ENCODE data around the gene HK3.

DNA sequence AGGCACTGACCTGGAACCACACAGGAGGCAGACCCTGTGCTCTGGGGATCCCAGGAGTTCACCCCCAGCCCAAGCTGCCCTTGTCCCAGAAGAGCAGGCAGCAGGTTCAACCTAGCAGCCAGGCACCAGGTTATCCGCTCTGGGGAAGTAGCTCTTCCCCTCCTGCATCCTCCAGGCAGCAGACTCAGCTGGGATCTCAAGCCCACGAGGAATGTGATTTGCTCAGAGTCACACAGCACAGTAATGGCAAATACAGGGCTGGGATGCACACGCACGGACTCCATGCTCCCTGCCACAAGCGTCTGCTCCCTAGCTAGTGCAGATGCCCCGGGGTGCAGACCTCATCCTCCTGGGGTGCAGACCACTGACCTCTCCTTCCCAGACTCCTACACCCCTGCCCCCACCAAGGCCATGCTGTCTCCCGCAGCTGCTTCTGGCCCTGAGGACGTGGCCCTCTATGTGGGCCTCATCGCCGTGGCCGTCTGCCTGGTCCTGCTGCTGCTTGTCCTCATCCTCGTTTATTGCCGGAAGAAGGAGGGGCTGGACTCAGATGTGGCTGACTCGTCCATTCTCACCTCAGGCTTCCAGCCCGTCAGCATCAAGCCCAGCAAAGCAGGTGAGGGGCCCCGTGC is 25.5 kb downstream of the HK3 start:
- TF ChIP-seq POLR2A (IDR thresholded peaks at IDR 0.05): no peak
- TF ChIP-seq, protein P1, sequence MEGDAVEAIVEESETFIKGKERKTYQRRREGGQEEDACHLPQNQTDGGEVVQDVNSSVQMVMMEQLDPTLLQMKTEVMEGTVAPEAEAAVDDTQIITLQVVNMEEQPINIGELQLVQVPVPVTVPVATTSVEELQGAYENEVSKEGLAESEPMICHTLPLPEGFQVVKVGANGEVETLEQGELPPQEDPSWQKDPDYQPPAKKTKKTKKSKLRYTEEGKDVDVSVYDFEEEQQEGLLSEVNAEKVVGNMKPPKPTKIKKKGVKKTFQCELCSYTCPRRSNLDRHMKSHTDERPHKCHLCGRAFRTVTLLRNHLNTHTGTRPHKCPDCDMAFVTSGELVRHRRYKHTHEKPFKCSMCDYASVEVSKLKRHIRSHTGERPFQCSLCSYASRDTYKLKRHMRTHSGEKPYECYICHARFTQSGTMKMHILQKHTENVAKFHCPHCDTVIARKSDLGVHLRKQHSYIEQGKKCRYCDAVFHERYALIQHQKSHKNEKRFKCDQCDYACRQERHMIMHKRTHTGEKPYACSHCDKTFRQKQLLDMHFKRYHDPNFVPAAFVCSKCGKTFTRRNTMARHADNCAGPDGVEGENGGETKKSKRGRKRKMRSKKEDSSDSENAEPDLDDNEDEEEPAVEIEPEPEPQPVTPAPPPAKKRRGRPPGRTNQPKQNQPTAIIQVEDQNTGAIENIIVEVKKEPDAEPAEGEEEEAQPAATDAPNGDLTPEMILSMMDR (IDR thresholded peaks at IDR 0.05): no peak

Measured in body of pancreas (tissue), 4 donors.